Lower lobe of right lung (tissue), 2 donors: ENCODE data around the gene TBXAS1. TPM values are rescaled to one million over a fixed set of nuclear protein-coding genes. Genes with fewer than 3 reads are reported as not detected.

Experiments
- ATAC-seq, 2 donors: fragments of 200-7000 bp; cut with Tn5 transposase; one replicate each; pipeline ENCODE4 v1.9.1; 2020 to 2022; ENCODE audit warnings: mild to moderate bottlenecking in 2 of 2, moderate library complexity in 2 of 2
- DNase-seq: peaks from one replicate; pipeline ENCODE4 v3.0.0-alpha.2; 2020
- H3K27ac ChIP-seq: fragments of 200-600 bp; one replicate; pipeline ENCODE4 v1.8.0; 2022
- H3K27me3 ChIP-seq: fragments of 200-600 bp; one replicate; pipeline ENCODE4 v1.8.0; 2022; ENCODE audit warnings: low read depth
- H3K36me3 ChIP-seq: fragments of 200-600 bp; one replicate; pipeline ENCODE4 v1.8.0; 2022; ENCODE audit warnings: mild to moderate bottlenecking
- H3K4me1 ChIP-seq: fragments of 200-600 bp; one replicate; pipeline ENCODE4 v1.8.0; 2022
- H3K4me3 ChIP-seq: fragments of 200-600 bp; one replicate; pipeline ENCODE4 v1.8.0; 2022; ENCODE audit warnings: mild to moderate bottlenecking
- H3K9me3 ChIP-seq: fragments of 200-600 bp; one replicate; pipeline ENCODE4 v1.8.0; 2022
- intact Hi-C: fragments of 100-400 bp; cut with DNase I; formaldehyde crosslinking; loops from one replicate; pipeline ENCODE4 v1.11.0; 2022
- total RNA-seq: library from RNA; stranded (reverse); fragmentation: NEBNext Ultra II Directional; extraction: Animal tissue kit (Norgen Biotek cat#: 25700); gene quantifications from one replicate; pipeline ENCODE4 v1.2.1, GENCODE V29; 2021
- TF ChIP-seq, protein P1 (sequence below): fragments of 200-600 bp; IDR thresholded peaks from one replicate; pipeline ENCODE4 v1.8.0; 2022; ENCODE audit warnings: antibody characterized with exemption, mild to moderate bottlenecking
- donor health status: DM: no; HTN: yes; CAD: no; lungs with severe emphysema.

TBXAS1 gene
- total RNA-seq, 1 donor from 2014 or later = 92.6 TPM

DNA sequence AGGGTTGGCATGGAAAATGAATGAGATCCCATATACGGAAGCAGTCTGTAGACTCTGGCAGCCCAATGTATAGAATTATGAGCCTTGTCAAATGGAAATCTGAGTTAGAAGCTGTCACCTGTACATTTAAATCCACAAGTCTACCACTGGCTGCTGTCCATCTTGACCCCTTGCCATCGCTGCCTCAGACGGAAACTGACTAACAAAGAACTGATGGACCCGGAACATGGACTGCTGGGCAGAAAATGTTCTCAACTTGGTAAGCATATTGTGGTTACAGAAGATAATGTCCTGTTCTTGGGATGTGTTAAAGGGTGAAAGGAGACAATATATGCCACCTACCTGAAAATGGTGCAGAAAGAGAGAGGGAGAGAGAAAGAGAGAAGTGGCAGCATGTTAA is 196.2 kb downstream of the TBXAS1 start:
- Histone ChIP-seq H3K36me3 (peaks cover 78% of the 10 kb centered on the region), H3K4me3 (no peak overlapping the region), H3K9me3 (no peaks in the 10 kb centered on the region), H3K27ac (no peak overlapping the region), H3K4me1 (no peaks in the 10 kb centered on the region), H3K27me3 (no peaks in the 10 kb centered on the region)
- DNase-seq = no peak
- TF ChIP-seq, protein P1, sequence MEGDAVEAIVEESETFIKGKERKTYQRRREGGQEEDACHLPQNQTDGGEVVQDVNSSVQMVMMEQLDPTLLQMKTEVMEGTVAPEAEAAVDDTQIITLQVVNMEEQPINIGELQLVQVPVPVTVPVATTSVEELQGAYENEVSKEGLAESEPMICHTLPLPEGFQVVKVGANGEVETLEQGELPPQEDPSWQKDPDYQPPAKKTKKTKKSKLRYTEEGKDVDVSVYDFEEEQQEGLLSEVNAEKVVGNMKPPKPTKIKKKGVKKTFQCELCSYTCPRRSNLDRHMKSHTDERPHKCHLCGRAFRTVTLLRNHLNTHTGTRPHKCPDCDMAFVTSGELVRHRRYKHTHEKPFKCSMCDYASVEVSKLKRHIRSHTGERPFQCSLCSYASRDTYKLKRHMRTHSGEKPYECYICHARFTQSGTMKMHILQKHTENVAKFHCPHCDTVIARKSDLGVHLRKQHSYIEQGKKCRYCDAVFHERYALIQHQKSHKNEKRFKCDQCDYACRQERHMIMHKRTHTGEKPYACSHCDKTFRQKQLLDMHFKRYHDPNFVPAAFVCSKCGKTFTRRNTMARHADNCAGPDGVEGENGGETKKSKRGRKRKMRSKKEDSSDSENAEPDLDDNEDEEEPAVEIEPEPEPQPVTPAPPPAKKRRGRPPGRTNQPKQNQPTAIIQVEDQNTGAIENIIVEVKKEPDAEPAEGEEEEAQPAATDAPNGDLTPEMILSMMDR = no peak
- intact Hi-C loops = no loop called here
- ATAC-seq = no peak

DNA sequence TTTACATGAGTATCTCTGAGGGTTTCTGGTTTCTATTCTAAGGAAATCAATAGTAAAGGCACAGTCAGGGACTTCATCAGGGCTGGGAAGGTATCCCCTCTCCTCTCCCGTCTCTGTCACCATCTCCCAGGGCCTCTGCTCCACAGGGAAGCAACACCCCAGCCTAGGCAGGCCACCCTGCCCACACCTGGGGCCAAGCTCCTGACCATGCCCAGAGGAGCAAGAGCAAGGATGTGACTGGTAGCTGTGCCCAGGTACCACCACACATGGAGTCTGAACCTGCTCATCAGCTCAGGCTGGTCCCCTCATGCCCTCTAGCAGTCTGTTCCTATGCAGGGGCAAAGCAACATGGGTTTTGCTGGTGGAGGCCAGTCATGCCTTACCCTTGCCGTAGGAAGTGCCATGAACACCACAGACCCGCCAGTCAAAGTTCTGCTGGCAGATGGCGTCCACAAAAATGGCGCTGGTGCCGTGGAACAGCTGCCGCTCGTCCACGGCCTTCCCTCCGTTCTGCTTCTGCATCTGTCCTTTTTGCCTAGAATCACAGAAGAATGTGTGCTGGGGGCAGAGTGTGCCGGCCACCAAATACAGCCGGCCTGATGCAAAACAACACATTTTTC is 196.9 kb downstream of the TBXAS1 start:
- Histone ChIP-seq H3K4me3 (no peak overlapping the region), H3K27ac (no peak overlapping the region), H3K36me3 (peaks cover 85% of the 10 kb centered on the region), H3K4me1 (no peaks in the 10 kb centered on the region), H3K27me3 (no peaks in the 10 kb centered on the region), H3K9me3 (no peaks in the 10 kb centered on the region)
- DNase-seq (no peak), ATAC-seq (no peak)
- intact Hi-C loops = no loop called here
- TF ChIP-seq, protein P1 = no peak

DNA sequence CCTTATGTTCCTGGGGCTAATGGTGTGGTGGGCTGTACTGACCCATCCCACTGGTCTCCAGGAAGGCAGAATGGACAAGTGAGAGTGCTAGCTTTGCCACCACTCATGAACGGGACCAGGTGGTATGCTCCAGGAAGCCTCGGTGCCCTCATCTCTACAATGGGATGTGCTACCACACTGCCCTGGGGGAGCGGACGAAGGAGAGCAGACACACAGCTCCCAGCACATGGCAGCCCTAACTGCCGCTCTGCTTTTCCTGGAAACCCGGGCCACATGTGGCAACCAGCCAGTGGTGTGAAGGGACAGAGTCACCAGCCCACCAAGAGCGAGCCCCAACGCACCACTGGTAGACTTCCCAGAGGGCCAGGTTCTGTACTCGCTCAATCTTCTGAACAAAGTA is 197.9 kb downstream of the TBXAS1 start:
- TF ChIP-seq, protein P1 = no peak
- DNase-seq = no peak
- Histone ChIP-seq H3K36me3 (peaks cover 94% of the 10 kb centered on the region), H3K4me1 (no peaks in the 10 kb centered on the region), H3K27me3 (no peaks in the 10 kb centered on the region), H3K4me3 (no peak overlapping the region), H3K9me3 (no peaks in the 10 kb centered on the region), H3K27ac (no peak overlapping the region)
- no peak for ATAC-seq
- intact Hi-C loops = no loop called here

DNA sequence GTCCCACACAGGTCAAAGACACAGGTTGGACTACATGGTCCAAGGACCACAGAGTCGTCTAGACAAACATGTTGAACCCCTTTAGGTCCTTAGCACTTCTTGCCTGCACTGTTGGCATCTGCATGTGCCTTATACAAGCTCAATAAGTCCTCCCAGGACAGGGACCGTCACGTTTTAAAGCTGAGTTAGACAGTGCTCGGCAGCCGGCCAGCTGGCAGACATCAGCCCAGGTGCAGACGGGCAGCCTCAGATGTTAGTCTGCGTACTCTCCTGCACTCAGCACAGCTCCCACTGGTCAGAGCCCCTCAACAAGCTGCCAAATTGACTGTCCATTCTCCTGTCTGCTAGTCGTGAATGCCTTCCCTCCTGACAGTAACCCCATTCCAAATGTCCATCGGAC is 198.8 kb downstream of the TBXAS1 start:
- peaks cover 95% of the 10 kb centered on the region for H3K36me3 ChIP-seq
- DNase-seq (no peak), ATAC-seq (no peak)
- H3K27ac ChIP-seq = no peak overlapping the region
- no peaks in the 10 kb centered on the region for H3K9me3 ChIP-seq
- no peak overlapping the region for H3K4me3 ChIP-seq
- TF ChIP-seq, protein P1 = no peak
- no peaks in the 10 kb centered on the region for H3K27me3 ChIP-seq
- intact Hi-C loops = no loop called here
- H3K4me1 ChIP-seq = peaks cover 5% of the 10 kb centered on the region

DNA sequence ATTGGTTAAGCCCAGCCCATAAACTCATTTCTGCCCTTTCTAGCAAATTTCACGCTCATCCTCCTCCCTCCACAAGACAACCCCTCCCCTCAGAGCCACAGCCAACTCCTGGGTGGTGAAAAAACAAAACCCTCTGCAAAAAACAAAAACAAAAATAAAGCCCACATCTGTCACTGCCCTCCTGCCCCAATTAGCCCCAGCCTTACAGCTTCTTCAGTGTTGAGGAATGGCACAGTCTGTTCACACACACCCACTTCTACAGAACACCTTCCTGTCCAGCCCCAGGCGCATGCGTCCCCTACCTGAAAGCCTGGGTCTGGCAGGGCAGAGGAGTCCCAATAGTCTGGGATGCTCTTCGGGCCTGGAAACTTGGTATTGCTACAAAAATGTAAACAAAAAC is 199.2 kb downstream of the TBXAS1 start:
- ATAC-seq (no peak), DNase-seq (no peak)
- Histone ChIP-seq H3K27ac (no peak overlapping the region), H3K4me3 (no peak overlapping the region), H3K4me1 (peaks cover 5% of the 10 kb centered on the region), H3K27me3 (no peaks in the 10 kb centered on the region), H3K36me3 (peaks cover 95% of the 10 kb centered on the region), H3K9me3 (no peaks in the 10 kb centered on the region)
- TF ChIP-seq, protein P1 = no peak
- intact Hi-C loops = no loop called here
